PC-9 (cell line): ENCODE measurements around the gene CALML6. TPM values are rescaled to one million over a fixed set of nuclear protein-coding genes. Genes with fewer than 3 reads are reported as not detected.

Source experiments
- BruUV-seq: library from RNA; stranded (reverse); fragments of 400-500 nt; replicated peaks from 2 replicates; lab custom pipeline; 2021; lab: Mats Ljungman, UMichigan
- CTCF ChIA-PET: fragments of 300-600 bp; sonication (Branson Sonifier 250); formaldehyde crosslinking; loops from one replicate; lab custom pipeline; 2022; ENCODE audit warnings: antibody characterized with exemption; lab: Charles Lee
- POLR2A ChIA-PET: fragments of 300-600 bp; sonication (Branson Sonifier 250); formaldehyde crosslinking; loops from one replicate; lab custom pipeline; 2022; ENCODE audit warnings: antibody characterized with exemption; ENCODE audit not compliant: unreplicated experiment; lab: Charles Lee
- DNase-seq, 2 experiments: peaks; one replicate each; pipeline versions ENCODE4 v3.0.0 to v3.0.0-alpha.2; 2015 to 2022; ENCODE audit warnings: mixed read lengths in 1 of 2
- H2AFZ ChIP-seq: fragments of 200-600 bp; sonication (generic); 2 replicates; pipeline ENCODE4 v1.8.1; 2017; ENCODE audit warnings: antibody characterized with exemption
- H3F3A ChIP-seq: fragments of 200-600 bp; sonication (generic); 2 replicates; pipeline ENCODE4 v1.8.1; 2017; ENCODE audit warnings: antibody characterized with exemption, mild to moderate bottlenecking, low read depth; ENCODE audit not compliant: insufficient read depth
- H3K27ac ChIP-seq: fragments of 200-600 bp; sonication (generic); 2 replicates; pipeline ENCODE4 v1.6.1; 2016; ENCODE audit warnings: mixed run types
- H3K27me3 ChIP-seq: fragments of 200-600 bp; sonication (generic); 2 replicates; pipeline ENCODE4 v1.6.1; 2016; ENCODE audit warnings: low read depth, mixed run types; ENCODE audit not compliant: insufficient read depth
- H3K36me3 ChIP-seq: fragments of 200-600 bp; sonication (generic); 2 replicates; pipeline ENCODE4 v1.6.1; 2016; ENCODE audit warnings: low read depth, mixed run types
- H3K4me1 ChIP-seq: fragments of 200-600 bp; sonication (generic); replicated peaks from 2 replicates; pipeline ENCODE4 v1.6.1; 2016; ENCODE audit warnings: mixed run types; ENCODE audit not compliant: insufficient read depth
- H3K4me2 ChIP-seq: fragments of 200-600 bp; sonication (generic); 2 replicates; pipeline ENCODE4 v1.6.1; 2017; ENCODE audit warnings: mixed run types
- H3K4me3 ChIP-seq: fragments of 200-600 bp; sonication (generic); 2 replicates; pipeline ENCODE4 v1.6.1; 2016; ENCODE audit warnings: mixed run types
- H3K79me2 ChIP-seq: fragments of 200-600 bp; sonication (generic); 2 replicates; pipeline ENCODE4 v1.6.1; 2017; ENCODE audit warnings: low read depth, mixed run types
- H3K9me2 ChIP-seq: fragments of 200-600 bp; sonication (generic); 2 replicates; pipeline ENCODE4 v1.8.1; 2017; ENCODE audit warnings: mild to moderate bottlenecking; ENCODE audit not compliant: insufficient read depth
- H3K9me3 ChIP-seq: fragments of 200-600 bp; sonication (generic); 2 replicates; pipeline ENCODE4 v1.8.1; 2016; ENCODE audit warnings: low read depth; ENCODE audit not compliant: insufficient read depth
- H4K20me1 ChIP-seq: fragments of 200-600 bp; sonication (generic); 2 replicates; pipeline ENCODE4 v1.8.1; 2017; ENCODE audit not compliant: insufficient read depth
- EZH2 ChIP-seq: fragments of 200-600 bp; sonication (generic); IDR thresholded peaks from 2 replicates; pipeline ENCODE4 v1.8.0; 2017; ENCODE audit warnings: antibody characterized with exemption, low read depth
- intact Hi-C: fragments of 100-400 bp; cut with micrococcal nuclease; formaldehyde crosslinking; loops from one replicate; pipeline ENCODE4 v1.10.0; 2022; ENCODE audit not compliant: unreplicated experiment
- total RNA-seq: library from RNA; stranded (reverse); gene quantifications from 2 replicates; pipeline ENCODE4 v1.2.3, GENCODE V29; 2021
- TF ChIP-seq, protein P1 (sequence below): fragments of 200-600 bp; sonication (generic); conservative IDR thresholded peaks from 2 replicates; pipeline ENCODE4 v1.6.1; 2017; ENCODE audit warnings: mixed run types, antibody characterized with exemption, mild to moderate bottlenecking, moderate library complexity

CALML6 gene
- total RNA-seq, 1 experiment from 2014 or later: 2.1 TPM

DNA sequence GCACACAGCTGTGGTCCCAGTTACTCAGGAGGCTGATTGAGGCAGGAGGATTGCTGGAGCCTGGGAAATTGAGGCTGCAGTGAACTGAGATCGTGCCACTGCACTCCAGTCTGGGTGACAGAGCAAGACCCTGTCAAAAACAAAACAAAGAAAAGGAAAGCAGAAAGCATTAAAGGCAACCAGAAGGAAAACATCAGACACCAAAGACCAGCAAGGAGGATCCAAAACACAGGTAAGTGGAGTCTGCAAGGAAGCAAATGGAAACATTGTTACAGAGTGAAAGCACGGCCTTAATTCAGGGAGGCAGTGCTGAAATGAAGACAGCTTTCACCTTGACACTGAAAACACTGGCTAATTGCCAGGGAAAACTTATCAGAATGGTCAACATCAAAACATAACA, 47.7 kb downstream of the CALML6 start:
- CTCF ChIA-PET: no interaction called here
- intact Hi-C loops: no loop called here
- no TSS peak for BruUV-seq

DNA sequence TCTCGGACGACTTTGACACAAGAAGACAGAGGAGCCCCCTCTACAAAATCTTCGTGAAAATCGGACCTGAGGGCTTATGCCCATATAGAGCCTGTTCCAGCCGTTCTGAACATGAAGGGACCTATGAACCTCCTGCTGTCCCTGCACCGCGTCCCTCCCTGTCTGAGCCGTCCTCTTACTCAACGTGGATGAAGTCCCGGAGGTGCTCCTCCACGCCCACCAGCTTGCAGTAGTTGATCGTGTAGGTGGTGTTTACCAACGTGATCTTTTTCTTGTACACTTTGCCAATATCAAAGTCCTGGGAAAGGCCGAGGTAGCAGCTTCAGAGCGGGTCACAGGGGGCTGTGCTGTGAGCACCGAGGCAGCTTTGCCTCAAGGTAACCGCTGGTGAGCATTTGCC, 48.5 kb downstream of the CALML6 start:
- Histone ChIP-seq H3F3A (peaks cover 1% of the 10 kb centered on the region; the same call in 1 of the 2 replicates), H3K4me3 (no peak overlapping the region), H3K27me3 (peaks cover 49% of the 10 kb centered on the region), H3K9me2 (no peaks in the 10 kb centered on the region), H3K36me3 (no peaks in the 10 kb centered on the region), H2AFZ (no peak overlapping the region), H3K27ac (no peak overlapping the region), H3K4me2 (no peak overlapping the region), H4K20me1 (no peaks in the 10 kb centered on the region), H3K4me1 (no peaks in the 10 kb centered on the region), H3K9me3 (no peaks in the 10 kb centered on the region), H3K79me2 (no peaks in the 10 kb centered on the region)
- POLR2A ChIA-PET: no interaction called here
- TF ChIP-seq, protein P1, sequence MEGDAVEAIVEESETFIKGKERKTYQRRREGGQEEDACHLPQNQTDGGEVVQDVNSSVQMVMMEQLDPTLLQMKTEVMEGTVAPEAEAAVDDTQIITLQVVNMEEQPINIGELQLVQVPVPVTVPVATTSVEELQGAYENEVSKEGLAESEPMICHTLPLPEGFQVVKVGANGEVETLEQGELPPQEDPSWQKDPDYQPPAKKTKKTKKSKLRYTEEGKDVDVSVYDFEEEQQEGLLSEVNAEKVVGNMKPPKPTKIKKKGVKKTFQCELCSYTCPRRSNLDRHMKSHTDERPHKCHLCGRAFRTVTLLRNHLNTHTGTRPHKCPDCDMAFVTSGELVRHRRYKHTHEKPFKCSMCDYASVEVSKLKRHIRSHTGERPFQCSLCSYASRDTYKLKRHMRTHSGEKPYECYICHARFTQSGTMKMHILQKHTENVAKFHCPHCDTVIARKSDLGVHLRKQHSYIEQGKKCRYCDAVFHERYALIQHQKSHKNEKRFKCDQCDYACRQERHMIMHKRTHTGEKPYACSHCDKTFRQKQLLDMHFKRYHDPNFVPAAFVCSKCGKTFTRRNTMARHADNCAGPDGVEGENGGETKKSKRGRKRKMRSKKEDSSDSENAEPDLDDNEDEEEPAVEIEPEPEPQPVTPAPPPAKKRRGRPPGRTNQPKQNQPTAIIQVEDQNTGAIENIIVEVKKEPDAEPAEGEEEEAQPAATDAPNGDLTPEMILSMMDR: no peak
- TF ChIP-seq EZH2: no peak
- intact Hi-C loops: no loop called here
- BruUV-seq: no TSS peak
- DNase-seq: no peak
- CTCF ChIA-PET: no interaction called here

More for the DNA sequence above, 47.7 kb downstream of the CALML6 start:
- Histone ChIP-seq H3K4me2 (no peak overlapping the region), H3K9me3 (no peaks in the 10 kb centered on the region), H3K27ac (no peak overlapping the region), H3F3A (no peaks in the 10 kb centered on the region), H2AFZ (no peak overlapping the region), H3K27me3 (peaks cover 55% of the 10 kb centered on the region), H4K20me1 (no peaks in the 10 kb centered on the region), H3K4me1 (no peaks in the 10 kb centered on the region), H3K9me2 (no peaks in the 10 kb centered on the region), H3K79me2 (no peaks in the 10 kb centered on the region), H3K36me3 (no peaks in the 10 kb centered on the region), H3K4me3 (no peak overlapping the region)
- no peak for DNase-seq
- POLR2A ChIA-PET: no interaction called here
- TF ChIP-seq, protein P1: no peak
- TF ChIP-seq EZH2: no peak

DNA sequence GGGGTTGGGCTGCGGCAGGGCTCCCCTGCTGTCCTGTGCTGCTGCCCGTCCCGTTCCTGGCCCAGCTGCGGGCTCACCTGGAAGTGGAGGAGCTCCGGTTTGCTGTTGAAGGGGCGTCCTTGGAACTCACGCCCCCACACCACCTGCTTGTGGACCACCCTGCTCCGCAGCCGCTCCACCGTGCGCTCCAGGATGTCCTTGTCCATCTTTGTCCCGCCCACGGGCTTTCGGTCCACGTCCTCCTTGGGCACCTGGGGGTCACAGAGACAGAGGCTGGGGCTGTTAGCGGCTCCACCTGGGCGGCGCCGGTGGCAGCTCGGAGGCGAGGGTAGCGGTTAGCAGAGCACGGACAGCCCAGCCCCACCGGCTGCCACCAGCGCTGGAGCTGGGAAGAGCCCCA, 49.8 kb downstream of the CALML6 start:
- peaks cover 5% of the 10 kb centered on the region; the same call in 1 of the 2 replicates for H3F3A ChIP-seq
- DNase-seq: no peak
- CTCF ChIA-PET: no interaction called here
- intact Hi-C loops: no loop called here
- no peaks in the 10 kb centered on the region for H3K9me2 ChIP-seq
- TF ChIP-seq, protein P1: no peak
- no peak for TF ChIP-seq EZH2
- POLR2A ChIA-PET: no interaction called here
- peaks cover 44% of the 10 kb centered on the region for H3K27me3 ChIP-seq
- no peaks in the 10 kb centered on the region for H3K36me3 ChIP-seq
- H3K4me2 ChIP-seq: no peak overlapping the region
- no peaks in the 10 kb centered on the region for H3K79me2 ChIP-seq
- no TSS peak for BruUV-seq
- no peaks in the 10 kb centered on the region for H3K4me1 ChIP-seq
- H3K9me3 ChIP-seq: no peaks in the 10 kb centered on the region
- H3K4me3 ChIP-seq: no peak overlapping the region
- H4K20me1 ChIP-seq: no peaks in the 10 kb centered on the region
- no peak overlapping the region for H2AFZ ChIP-seq
- no peak overlapping the region for H3K27ac ChIP-seq
